Panc1 (cell line): ENCODE data around the gene PIK3IP1. TPM values are rescaled to one million over a fixed set of nuclear protein-coding genes. Genes with fewer than 3 reads are reported as not detected.

Experiments used
- ATAC-seq: fragments of 200-7000 bp; cut with Tn5 transposase; 2 replicates; pipeline ENCODE4 v1.9.1; 2020; ENCODE audit warnings: mild to moderate bottlenecking, moderate library complexity
- BruUV-seq: library from RNA; stranded (reverse); fragments of 400-500 nt; replicated peaks from 2 replicates; lab custom pipeline; 2021; lab: Mats Ljungman, UMichigan
- CTCF ChIA-PET: fragments of 300-600 bp; sonication (Branson Sonifier 250); formaldehyde crosslinking; loops from one replicate; lab custom pipeline; 2022; ENCODE audit warnings: antibody characterized with exemption; lab: Charles Lee
- POLR2A ChIA-PET: fragments of 300-600 bp; sonication (Branson Sonifier 250); formaldehyde crosslinking; loops from one replicate; lab custom pipeline; 2022; ENCODE audit warnings: antibody characterized with exemption; lab: Charles Lee
- DNase-seq: peaks from one replicate; pipeline ENCODE4 v3.0.0-alpha.2; 2010; ENCODE audit warnings: low read depth, low spot score
- H3K27ac ChIP-seq: 2 replicates; pipeline ENCODE4 v1.5.1; 2011; ENCODE audit warnings: mild to moderate bottlenecking, low read length, inconsistent platforms
- H3K27me3 ChIP-seq: fragments of 200-500 bp; sonication (Bioruptor generic); 2 replicates; pipeline ENCODE4 v1.6.0; 2014; ENCODE audit warnings: low read length, inconsistent platforms; ENCODE audit not compliant: control insufficient read depth, insufficient read depth
- H3K36me3 ChIP-seq: fragments of 200-500 bp; sonication (Bioruptor generic); 2 replicates; pipeline ENCODE4 v1.5.1; 2014; ENCODE audit warnings: inconsistent platforms, mild to moderate bottlenecking, low read length, moderate library complexity; ENCODE audit not compliant: control insufficient read depth, insufficient read depth
- H3K4me1 ChIP-seq: 2 replicates; pipeline ENCODE4 v1.5.1; 2011; ENCODE audit warnings: inconsistent platforms, mild to moderate bottlenecking, low read length, moderate library complexity; ENCODE audit not compliant: control insufficient read depth, insufficient read depth
- H3K4me3 ChIP-seq, 2 experiments: 2 replicates each; pipeline ENCODE4 v1.5.1; 2011 to 2012; ENCODE audit warnings: low read depth in 2 of 2, low read length in 2 of 2, mild to moderate bottlenecking in 2 of 2, inconsistent platforms in 1 of 2, moderate library complexity in 1 of 2
- H3K9me3 ChIP-seq: fragments of 200-500 bp; sonication (Bioruptor generic); 2 replicates; pipeline ENCODE4 v1.5.1; 2014; ENCODE audit warnings: low read depth, mild to moderate bottlenecking, inconsistent platforms, low read length, moderate library complexity; ENCODE audit not compliant: control insufficient read depth, insufficient read depth
- POLR2AphosphoS5 ChIP-seq: IDR thresholded peaks from 2 replicates; pipeline ENCODE4 v1.6.1; 2012; ENCODE audit warnings: mild to moderate bottlenecking, low read depth, low read length, moderate library complexity
- SIN3A ChIP-seq: IDR thresholded peaks from 2 replicates; pipeline ENCODE4 v1.6.1; 2012; ENCODE audit warnings: low read depth, mild to moderate bottlenecking, low read length, moderate library complexity, borderline replicate concordance; ENCODE audit not compliant: insufficient read depth
- TCF7L2 ChIP-seq: IDR thresholded peaks from 2 replicates; pipeline ENCODE4 v1.6.1; 2011; ENCODE audit warnings: mild to moderate bottlenecking, low read depth, low read length, inconsistent platforms
- in situ Hi-C: cut with HindIII; loops from 2 replicates; pipeline ENCODE4 v1.10.0; 2016; ENCODE audit warnings: low sequenced_read_pairs, low pct_unique_long_range_greater_than_20kb
- intact Hi-C: fragments of 100-400 bp; cut with micrococcal nuclease; formaldehyde crosslinking; loops from one replicate; pipeline ENCODE4 v1.10.0; 2022; ENCODE audit not compliant: unreplicated experiment
- total RNA-seq: library from RNA; stranded (reverse); gene quantifications from one replicate; pipeline ENCODE4 v1.2.1, GENCODE V29; 2021; ENCODE audit not compliant: unreplicated experiment
- TF ChIP-seq, protein P1 (sequence below): fragments of 450-650 bp; IDR thresholded peaks from 2 replicates; pipeline ENCODE4 v1.5.1; 2017; ENCODE audit warnings: mild to moderate bottlenecking
- TF ChIP-seq, protein P2 (sequence below), 2 experiments: IDR thresholded peaks; 2 replicates each; pipeline ENCODE4 v1.6.1; 2011 to 2012; ENCODE audit warnings: low read depth in 2 of 2, control low read depth in 1 of 2, low read length in 1 of 2, mild to moderate bottlenecking in 1 of 2, moderate library complexity in 1 of 2; ENCODE audit not compliant: insufficient read depth in 1 of 2

Gene PIK3IP1
- total RNA-seq, 1 experiment from 2014 or later, result 3.6 TPM

DNA sequence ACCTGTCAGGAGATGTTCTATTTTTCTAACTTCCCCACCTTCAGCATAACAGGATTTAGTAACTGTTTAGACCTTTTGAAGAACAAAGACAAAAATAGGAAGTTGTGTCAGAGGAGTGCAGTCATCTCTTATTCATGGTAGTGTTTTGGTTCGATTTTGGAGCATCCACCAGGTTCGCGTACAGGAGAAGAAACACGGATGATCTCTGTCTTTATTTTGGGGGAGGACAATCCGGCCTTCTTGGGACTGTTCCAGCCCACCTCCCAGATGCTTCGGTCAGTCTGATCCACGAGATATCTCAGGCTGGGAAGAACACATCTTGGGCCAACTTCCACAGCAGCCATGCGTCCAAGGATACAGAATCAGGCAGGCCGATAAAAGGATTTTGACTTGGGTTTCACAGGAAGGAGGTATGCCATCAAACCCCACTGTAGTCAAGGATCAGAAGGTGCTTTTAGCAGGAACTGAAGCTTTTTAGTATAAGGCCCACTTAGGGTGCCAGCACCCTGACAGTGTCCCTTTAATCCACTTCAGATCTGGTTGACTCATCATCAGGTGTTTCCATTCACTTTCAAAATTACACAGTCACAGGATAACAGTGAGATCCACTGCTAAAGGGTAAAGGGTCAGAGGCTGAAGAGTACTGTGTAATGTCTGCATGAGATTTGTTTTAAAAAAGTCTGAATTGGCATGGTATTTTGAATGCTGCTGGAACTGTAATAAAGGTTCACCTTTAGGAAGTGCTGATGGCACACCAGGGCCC is 37.3 kb upstream of the PIK3IP1 start:
- intact Hi-C loops (no loop called here), in situ Hi-C loops (no loop called here)
- H3K27ac ChIP-seq, result no peak overlapping the region
- ATAC-seq, result no peak
- TF ChIP-seq TCF7L2, result no peak
- TF ChIP-seq POLR2AphosphoS5, result no peak
- TF ChIP-seq, protein P1, sequence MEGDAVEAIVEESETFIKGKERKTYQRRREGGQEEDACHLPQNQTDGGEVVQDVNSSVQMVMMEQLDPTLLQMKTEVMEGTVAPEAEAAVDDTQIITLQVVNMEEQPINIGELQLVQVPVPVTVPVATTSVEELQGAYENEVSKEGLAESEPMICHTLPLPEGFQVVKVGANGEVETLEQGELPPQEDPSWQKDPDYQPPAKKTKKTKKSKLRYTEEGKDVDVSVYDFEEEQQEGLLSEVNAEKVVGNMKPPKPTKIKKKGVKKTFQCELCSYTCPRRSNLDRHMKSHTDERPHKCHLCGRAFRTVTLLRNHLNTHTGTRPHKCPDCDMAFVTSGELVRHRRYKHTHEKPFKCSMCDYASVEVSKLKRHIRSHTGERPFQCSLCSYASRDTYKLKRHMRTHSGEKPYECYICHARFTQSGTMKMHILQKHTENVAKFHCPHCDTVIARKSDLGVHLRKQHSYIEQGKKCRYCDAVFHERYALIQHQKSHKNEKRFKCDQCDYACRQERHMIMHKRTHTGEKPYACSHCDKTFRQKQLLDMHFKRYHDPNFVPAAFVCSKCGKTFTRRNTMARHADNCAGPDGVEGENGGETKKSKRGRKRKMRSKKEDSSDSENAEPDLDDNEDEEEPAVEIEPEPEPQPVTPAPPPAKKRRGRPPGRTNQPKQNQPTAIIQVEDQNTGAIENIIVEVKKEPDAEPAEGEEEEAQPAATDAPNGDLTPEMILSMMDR, result no peak
- TF ChIP-seq, protein P2, sequence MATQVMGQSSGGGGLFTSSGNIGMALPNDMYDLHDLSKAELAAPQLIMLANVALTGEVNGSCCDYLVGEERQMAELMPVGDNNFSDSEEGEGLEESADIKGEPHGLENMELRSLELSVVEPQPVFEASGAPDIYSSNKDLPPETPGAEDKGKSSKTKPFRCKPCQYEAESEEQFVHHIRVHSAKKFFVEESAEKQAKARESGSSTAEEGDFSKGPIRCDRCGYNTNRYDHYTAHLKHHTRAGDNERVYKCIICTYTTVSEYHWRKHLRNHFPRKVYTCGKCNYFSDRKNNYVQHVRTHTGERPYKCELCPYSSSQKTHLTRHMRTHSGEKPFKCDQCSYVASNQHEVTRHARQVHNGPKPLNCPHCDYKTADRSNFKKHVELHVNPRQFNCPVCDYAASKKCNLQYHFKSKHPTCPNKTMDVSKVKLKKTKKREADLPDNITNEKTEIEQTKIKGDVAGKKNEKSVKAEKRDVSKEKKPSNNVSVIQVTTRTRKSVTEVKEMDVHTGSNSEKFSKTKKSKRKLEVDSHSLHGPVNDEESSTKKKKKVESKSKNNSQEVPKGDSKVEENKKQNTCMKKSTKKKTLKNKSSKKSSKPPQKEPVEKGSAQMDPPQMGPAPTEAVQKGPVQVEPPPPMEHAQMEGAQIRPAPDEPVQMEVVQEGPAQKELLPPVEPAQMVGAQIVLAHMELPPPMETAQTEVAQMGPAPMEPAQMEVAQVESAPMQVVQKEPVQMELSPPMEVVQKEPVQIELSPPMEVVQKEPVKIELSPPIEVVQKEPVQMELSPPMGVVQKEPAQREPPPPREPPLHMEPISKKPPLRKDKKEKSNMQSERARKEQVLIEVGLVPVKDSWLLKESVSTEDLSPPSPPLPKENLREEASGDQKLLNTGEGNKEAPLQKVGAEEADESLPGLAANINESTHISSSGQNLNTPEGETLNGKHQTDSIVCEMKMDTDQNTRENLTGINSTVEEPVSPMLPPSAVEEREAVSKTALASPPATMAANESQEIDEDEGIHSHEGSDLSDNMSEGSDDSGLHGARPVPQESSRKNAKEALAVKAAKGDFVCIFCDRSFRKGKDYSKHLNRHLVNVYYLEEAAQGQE (IDR thresholded peaks at IDR 0.05; ENCODE audit: insufficient read depth in 1 of 2, low read depth in 2 of 2, low read length in 1 of 2), result no peak
- no peak for TF ChIP-seq SIN3A
- H3K9me3 ChIP-seq, result no peaks in the 10 kb centered on the region
- DNase-seq, result no peak
- no peaks in the 10 kb centered on the region for H3K36me3 ChIP-seq
- no peaks in the 10 kb centered on the region for H3K27me3 ChIP-seq
- H3K4me3 ChIP-seq, result no peak overlapping the region
- POLR2A ChIA-PET, result no interaction called here
- H3K4me1 ChIP-seq, result no peaks in the 10 kb centered on the region
- CTCF ChIA-PET, result no interaction called here
- BruUV-seq, result no TSS peak

DNA sequence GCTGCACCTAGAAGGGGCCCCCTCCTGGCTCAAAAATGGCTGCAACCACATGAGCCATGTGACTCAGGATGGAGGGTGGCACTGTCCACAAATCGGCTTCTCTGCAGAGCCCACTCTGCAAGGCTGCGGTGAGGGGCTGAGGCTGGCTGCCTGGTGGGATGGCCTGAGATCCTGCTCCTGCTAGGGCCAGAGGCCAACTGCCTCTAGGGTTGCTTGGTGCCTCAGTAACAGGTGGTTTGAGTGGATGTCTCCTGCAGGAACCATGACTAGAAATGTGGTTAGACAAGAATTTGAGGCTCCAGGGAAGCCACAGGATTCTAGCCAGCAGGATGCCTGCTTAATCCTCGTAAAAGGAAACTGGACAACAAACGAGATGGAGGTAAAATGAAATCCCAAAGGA is 36.7 kb upstream of the PIK3IP1 start:
- BruUV-seq, result no TSS peak
- TF ChIP-seq, protein P1, result no peak
- TF ChIP-seq TCF7L2 (no peak), SIN3A (no peak), POLR2AphosphoS5 (no peak)
- TF ChIP-seq, protein P2 (IDR thresholded peaks at IDR 0.05; ENCODE audit: insufficient read depth in 1 of 2, low read depth in 2 of 2, low read length in 1 of 2), result no peak
- Histone ChIP-seq H3K4me1 (no peaks in the 10 kb centered on the region), H3K27me3 (no peaks in the 10 kb centered on the region), H3K27ac (no peak overlapping the region), H3K36me3 (no peaks in the 10 kb centered on the region), H3K9me3 (no peaks in the 10 kb centered on the region), H3K4me3 (no peak overlapping the region)
- DNase-seq (no peak), ATAC-seq (no peak)
- intact Hi-C loops (no loop called here), in situ Hi-C loops (no loop called here)
- POLR2A ChIA-PET, result no interaction called here
- CTCF ChIA-PET, result no interaction called here
